HEK293 (cell line): ENCODE measurements around the gene HGFAC.

Experiments
- CTCF ChIA-PET: fragments of 350-600 bp; formaldehyde crosslinking; extraction: SDS; loops from one replicate; lab custom pipeline; 2021; ENCODE audit warnings: antibody characterized with exemption; lab: Yijun Ruan, JAX
- POLR2A ChIA-PET: fragments of 300-600 bp; formaldehyde crosslinking; extraction: SDS; loops from one replicate; lab custom pipeline; 2020; ENCODE audit warnings: antibody characterized with exemption, inconsistent platforms; lab: Yijun Ruan, JAX
- H3K27ac ChIP-seq: fragments of 200-500 bp; sonication (Bioruptor generic); 2 replicates; pipeline ENCODE4 v1.5.1; 2014; ENCODE audit warnings: low read depth, low read length, control low read depth, inconsistent platforms; ENCODE audit errors: extremely low read depth
- H3K36me3 ChIP-seq, 2 experiments: fragments of 200-500 bp in 1 of 2; sonication (Bioruptor generic) in 1 of 2; 1 replicate in 1 of 2; 2 replicates in 1 of 2; pipeline ENCODE4 v1.5.1; 2014 to 2017; ENCODE audit warnings: inconsistent platforms in 2 of 2, low read length in 2 of 2; ENCODE audit not compliant: control insufficient read depth in 2 of 2, insufficient read depth in 1 of 2
- H3K4me1 ChIP-seq: fragments of 200-500 bp; sonication (Bioruptor generic); 2 replicates; pipeline ENCODE4 v1.5.1; 2014; ENCODE audit warnings: mild to moderate bottlenecking, low read length, inconsistent platforms; ENCODE audit not compliant: control insufficient read depth, insufficient read depth
- H3K4me3 ChIP-seq: 2 replicates; pipeline ENCODE4 v1.5.1; 2011; ENCODE audit warnings: low read depth, mild to moderate bottlenecking, control low read depth, low read length, moderate library complexity
- H3K9me3 ChIP-seq: fragments of 200-500 bp; sonication (Bioruptor generic); 2 replicates; pipeline ENCODE4 v1.5.1; 2014; ENCODE audit warnings: low read depth, low read length, inconsistent platforms; ENCODE audit not compliant: control insufficient read depth, insufficient read depth
- BCL11B ChIP-seq: fragments of 450-650 bp; formaldehyde crosslinking; IDR thresholded peaks from 2 replicates; pipeline ENCODE4 v1.5.1; 2016; ENCODE audit warnings: low read depth, missing biosample characterization, missing genetic modification characterization
- GLIS2 ChIP-seq: fragments of 450-650 bp; formaldehyde crosslinking; IDR thresholded peaks from 2 replicates; pipeline ENCODE4 v1.5.1; 2016; ENCODE audit warnings: missing biosample characterization, missing genetic modification characterization
- TCF7L2 ChIP-seq: IDR thresholded peaks from 2 replicates; pipeline ENCODE4 v1.6.1; 2011; ENCODE audit warnings: low read depth, mild to moderate bottlenecking, inconsistent platforms, low read length, moderate library complexity, borderline replicate concordance
- TRIM28 ChIP-seq: IDR thresholded peaks from 2 replicates; pipeline ENCODE4 v1.6.1; 2011; ENCODE audit warnings: low read length, control low read depth, borderline replicate concordance
- ZBTB1 ChIP-seq: fragments of 450-650 bp; formaldehyde crosslinking; IDR thresholded peaks from 2 replicates; pipeline ENCODE4 v1.5.1; 2016; ENCODE audit warnings: missing biosample characterization, missing genetic modification characterization
- ZBTB26 ChIP-seq: fragments of 450-650 bp; formaldehyde crosslinking; optimal IDR thresholded peaks from 2 replicates; pipeline ENCODE3; 2016; ENCODE audit warnings: missing biosample characterization, mild to moderate bottlenecking, missing genetic modification characterization
- ZNF112 ChIP-seq: fragments of 450-650 bp; formaldehyde crosslinking; IDR thresholded peaks from 2 replicates; pipeline ENCODE4 v1.5.0; 2017; ENCODE audit warnings: missing biosample characterization, missing genetic modification characterization
- ZNF121 ChIP-seq: fragments of 450-650 bp; formaldehyde crosslinking; IDR thresholded peaks from 2 replicates; pipeline ENCODE4 v1.5.1; 2016; ENCODE audit warnings: missing biosample characterization, missing genetic modification characterization
- ZNF18 ChIP-seq: fragments of 450-650 bp; formaldehyde crosslinking; IDR thresholded peaks from 2 replicates; pipeline ENCODE4 v1.5.1; 2016; ENCODE audit warnings: missing biosample characterization, missing genetic modification characterization
- ZNF280D ChIP-seq: fragments of 450-650 bp; formaldehyde crosslinking; IDR thresholded peaks from 2 replicates; pipeline ENCODE4 v1.5.1; 2016; ENCODE audit warnings: missing biosample characterization, missing genetic modification characterization
- ZNF513 ChIP-seq: fragments of 450-650 bp; IDR thresholded peaks from 2 replicates; pipeline ENCODE4 v1.5.1; 2018; ENCODE audit warnings: missing biosample characterization, missing genetic modification characterization
- ZNF529 ChIP-seq: fragments of 450-650 bp; formaldehyde crosslinking; IDR thresholded peaks from 2 replicates; pipeline ENCODE4 v1.5.1; 2017; ENCODE audit warnings: missing genetic modification characterization, missing biosample characterization; ENCODE audit not compliant: insufficient replicate concordance
- ZNF704 ChIP-seq: fragments of 450-650 bp; formaldehyde crosslinking; IDR thresholded peaks from 2 replicates; pipeline ENCODE4 v1.5.1; 2016; ENCODE audit warnings: missing biosample characterization, missing genetic modification characterization
- ZNF707 ChIP-seq: fragments of 450-650 bp; formaldehyde crosslinking; IDR thresholded peaks from 2 replicates; pipeline ENCODE4 v1.5.1; 2016; ENCODE audit warnings: missing biosample characterization, missing genetic modification characterization

HGFAC gene

GRCh38 chr4:3465698-3466671, 24.2 kb downstream of the HGFAC start (continued):
- TF ChIP-seq ZNF704 (no peak), ZBTB26 (tag by site-specific recombination) (no peak), TRIM28 (no peak), TCF7L2 (no peak), ZNF18 (tag by site-specific recombination) (no peak), ZNF121 (tag by site-specific recombination) (no peak), BCL11B (tag by site-specific recombination) (no peak), ZNF112 (tag by site-specific recombination) (no peak), ZNF280D (tag by site-specific recombination) (no peak)

GRCh38 chr4:3466691-3467600, 25.2 kb downstream of the HGFAC start:
- CTCF ChIA-PET, result no interaction called here
- H3K4me1 ChIP-seq, result no peaks in the 10 kb centered on the region
- 0 out of 2 replicates have a peak, but pooled peaks have one; percentile 18 for TF ChIP-seq GLIS2 (tag by site-specific recombination)
- TF ChIP-seq ZNF513 (tag by site-specific recombination), result no peak
- no peak for TF ChIP-seq ZNF529 (tag by site-specific recombination)
- TF ChIP-seq ZNF707 (tag by site-specific recombination), result no peak
- TF ChIP-seq ZBTB1, result no peak
- no peaks in the 10 kb centered on the region for H3K9me3 ChIP-seq
- H3K27ac ChIP-seq, result no peak overlapping the region
- no peaks in the 10 kb centered on the region for H3K36me3 ChIP-seq
- H3K4me3 ChIP-seq, result no peak overlapping the region
- POLR2A ChIA-PET, result no interaction called here
